GM18907 (cell line): ENCODE results near the gene IGSF21.

Experiments used
- ATAC-seq: cut with Tn5 transposase; IDR thresholded peaks from one replicate; pipeline ENCODE4 v1.9.1; 2021; ENCODE audit warnings: mild to moderate bottlenecking, moderate library complexity; ENCODE audit not compliant: unreplicated experiment

Gene IGSF21

DNA sequence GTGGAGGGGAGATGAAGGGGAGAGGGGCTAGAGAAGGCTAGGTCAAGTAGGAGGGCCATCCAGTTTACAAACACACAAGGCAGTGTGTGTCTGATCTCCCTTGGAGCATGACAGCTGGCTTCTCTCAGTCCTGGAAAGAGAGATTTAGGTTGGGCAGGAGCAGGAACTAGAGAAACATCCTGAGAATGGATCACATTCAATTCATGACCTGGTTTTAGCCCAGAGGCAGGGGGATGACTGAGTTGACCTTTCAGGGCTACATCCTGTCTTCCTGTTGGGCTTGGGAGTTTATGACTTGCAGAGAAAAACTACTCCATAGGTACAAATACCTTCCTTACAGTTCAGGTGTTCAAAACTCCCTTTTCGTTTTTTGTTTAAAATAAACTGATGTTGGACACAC, 97.0 kb downstream of the IGSF21 start:
- ATAC-seq = no peak

DNA sequence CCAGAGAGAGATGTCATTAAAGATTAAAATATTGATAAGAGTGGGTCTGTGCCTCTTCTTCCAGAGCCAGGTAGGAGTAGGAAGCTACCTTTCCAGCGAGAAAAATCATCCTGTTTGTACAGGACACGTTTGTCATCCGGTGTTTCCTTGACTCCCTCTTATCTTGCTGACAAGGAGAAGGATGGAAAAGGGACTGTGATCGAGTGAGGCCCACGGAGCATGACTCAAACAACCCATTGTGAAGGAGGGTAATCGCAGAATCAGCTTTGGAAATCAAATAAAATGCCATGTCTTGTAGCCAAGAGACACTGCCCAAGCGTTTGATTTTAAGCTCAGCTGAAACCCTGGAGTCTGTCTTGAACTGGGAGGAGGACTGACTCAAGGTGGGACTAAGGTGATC, 97.7 kb downstream of the IGSF21 start:
- ATAC-seq = no peak

DNA sequence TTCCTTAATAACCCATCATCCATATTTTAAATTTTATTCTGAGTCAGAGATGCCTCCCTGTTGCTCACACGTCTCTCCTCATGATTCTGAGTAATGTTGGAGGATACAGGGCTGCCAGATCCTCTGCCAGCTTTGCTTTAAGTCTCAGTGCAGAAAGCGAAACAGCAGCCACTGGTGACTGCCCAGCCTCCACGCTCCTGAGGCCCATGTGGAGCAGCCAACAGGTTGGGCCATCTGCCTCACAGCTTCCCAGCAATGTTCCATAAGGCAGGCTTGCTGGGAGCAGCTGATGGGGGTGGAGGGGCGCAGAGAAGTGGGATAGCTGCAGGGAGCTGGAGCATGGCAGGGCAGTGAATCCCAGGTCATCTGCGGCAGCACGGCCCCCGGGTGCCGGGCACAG, 104.2 kb downstream of the IGSF21 start:
- no peak for ATAC-seq

DNA sequence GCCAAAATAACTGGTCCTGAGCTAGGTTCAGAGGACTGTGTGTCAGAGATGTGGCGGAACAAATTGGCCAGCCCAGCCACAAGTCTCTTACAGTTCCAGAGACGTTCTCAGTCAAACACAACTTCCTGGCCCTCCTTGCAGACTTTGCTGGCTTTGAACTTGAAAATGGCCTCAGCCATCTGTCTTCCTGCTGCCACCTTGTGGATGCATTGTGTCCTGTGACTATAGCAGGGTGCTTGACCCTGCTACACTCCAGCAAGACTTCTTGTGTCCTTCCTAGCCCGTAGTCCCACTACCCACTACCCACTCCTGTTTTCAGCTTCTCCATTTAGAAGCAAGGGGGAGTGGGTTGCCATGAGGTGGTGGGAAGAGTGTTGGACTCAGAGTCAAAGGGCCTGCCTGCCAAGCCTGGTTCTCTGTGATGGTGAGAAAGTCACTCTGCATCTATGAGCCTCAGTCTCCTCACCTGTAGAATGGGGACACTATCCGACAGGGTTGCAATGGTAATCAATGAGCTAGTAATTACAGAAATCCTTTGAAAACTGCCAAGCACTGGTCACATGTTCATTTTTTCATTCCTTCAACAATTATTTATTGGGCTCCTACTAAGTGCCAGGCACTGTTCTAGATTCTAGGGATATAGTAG, 109.9 kb downstream of the IGSF21 start:
- no peak for ATAC-seq

DNA sequence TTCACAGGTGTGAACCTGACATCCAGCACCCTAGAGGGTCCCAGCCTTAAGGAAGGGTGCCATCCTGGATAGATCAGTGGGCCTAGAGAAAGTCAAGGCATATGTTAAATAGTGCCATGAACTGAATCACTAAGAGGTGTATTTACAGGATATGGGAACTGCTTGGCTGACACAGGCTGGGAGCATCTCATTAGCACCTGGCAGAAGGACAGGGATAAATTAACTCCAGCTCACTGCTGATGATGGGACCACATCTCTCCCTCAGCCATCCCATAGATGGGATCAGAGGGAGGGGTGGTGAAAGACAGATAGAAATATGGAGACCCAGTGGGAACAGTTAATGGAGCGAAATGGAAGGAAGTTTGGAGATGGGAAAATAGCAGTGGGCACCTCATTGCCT, 122.0 kb downstream of the IGSF21 start:
- no peak for ATAC-seq

DNA sequence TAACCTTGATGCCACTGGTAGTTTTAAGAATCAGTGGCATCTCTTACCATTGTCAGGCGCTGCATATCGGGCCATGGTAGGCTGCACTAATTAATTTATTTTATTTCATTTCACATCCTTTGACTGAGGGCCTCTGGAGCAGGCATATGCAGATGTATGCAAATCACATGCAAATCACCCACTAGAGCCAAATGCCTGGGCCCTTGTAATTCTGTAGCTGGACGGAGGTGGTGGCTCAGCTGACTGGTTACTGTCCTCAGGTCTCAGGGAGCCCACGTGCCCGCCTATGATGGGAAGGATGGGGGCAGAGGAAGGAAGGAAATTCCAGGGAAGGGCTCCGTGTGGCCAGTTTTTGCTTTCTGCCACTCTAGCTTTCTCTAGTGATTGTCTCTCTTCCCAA, 122.7 kb downstream of the IGSF21 start:
- no peak for ATAC-seq

DNA sequence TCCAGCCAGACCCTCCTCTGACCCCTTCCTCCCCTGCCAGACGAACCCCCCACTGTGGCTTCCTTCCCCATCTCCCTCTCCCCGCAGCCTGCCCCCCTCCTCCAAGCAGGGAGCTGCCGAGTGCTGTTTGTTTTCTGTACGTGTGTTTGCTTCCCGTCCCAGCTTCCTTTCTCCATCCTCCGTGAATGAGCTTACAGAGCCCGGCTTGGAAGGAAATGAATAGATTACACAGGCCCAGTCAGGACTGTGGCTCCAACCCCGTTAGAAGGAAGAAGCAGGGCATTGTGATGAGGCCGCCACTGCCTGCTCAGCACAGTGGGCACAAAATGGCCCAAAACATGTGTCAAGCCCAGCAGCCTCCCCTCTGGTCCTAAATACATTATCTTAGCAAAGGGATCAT, 123.2 kb downstream of the IGSF21 start:
- no peak for ATAC-seq

DNA sequence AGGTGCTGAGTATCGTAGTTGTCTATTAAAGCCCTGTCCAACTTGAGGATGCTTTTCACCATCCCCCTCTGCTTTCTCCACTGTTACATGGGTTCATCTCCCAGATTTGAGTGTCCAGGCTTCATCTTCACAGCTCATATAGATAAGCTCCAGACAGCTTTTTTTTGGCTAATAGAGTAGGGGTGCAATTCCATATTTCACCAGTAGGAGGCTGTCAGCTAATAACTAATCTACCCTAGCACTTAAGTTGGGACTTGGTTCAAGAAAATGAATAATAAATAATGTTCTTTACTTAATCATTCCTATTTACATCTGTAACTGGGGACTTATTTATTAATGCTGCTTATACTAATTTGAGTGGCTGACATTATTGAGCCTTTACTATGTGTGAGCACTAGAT, 124.5 kb downstream of the IGSF21 start:
- no peak for ATAC-seq

DNA sequence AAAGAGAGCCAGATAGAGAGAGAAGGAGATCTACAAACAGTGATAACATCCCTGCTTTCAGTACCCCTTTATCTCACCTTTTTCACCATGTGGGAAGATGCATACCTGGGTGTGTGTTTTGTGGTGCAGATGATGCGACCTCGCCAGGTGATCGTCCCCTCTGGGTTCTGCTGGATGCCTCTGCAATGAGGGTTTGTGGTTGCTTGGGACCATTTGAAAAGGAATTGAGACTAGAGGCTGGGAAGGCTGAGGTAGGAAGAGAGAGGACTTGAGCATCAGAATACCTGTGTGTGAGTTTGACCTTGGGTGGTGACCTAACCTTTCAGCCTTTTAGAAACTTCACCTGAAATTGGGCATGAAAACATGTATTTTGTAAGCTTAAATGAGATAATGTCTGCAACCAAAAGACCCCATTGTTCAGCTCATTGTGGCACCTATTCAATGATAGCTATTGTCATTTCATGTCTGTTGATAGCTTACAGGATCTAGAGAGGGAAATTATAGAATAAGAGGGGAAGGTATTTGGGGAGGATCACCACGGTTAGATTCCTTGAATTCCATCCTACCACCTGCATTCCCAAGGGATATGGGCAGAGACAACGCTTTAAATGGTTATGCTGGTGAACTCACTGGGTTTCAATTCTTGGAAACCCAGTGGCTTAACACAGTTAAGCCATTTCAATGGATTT, 125.7 kb downstream of the IGSF21 start:
- ATAC-seq = no peak

DNA sequence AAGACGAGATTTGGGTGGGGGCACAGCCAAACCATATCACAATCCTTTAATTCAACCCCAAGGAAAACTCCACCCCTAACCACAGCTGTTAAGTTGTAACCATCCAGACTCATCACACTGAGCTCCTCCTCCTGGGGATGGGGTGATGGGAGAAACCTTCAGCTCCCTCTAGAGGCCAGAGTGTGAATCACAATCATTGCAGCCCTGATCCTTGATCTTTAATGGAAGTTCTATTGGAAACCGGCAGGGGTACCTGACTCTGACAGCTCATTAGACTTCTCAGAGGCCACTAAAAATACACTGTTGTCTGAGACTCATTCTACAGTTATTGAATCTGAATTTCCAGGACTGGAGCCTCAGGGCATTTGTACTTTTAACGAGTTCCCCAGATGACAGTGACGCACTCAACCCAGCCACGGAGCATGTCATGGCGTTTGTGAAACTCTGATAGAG, 127.2 kb downstream of the IGSF21 start:
- ATAC-seq = no peak

DNA sequence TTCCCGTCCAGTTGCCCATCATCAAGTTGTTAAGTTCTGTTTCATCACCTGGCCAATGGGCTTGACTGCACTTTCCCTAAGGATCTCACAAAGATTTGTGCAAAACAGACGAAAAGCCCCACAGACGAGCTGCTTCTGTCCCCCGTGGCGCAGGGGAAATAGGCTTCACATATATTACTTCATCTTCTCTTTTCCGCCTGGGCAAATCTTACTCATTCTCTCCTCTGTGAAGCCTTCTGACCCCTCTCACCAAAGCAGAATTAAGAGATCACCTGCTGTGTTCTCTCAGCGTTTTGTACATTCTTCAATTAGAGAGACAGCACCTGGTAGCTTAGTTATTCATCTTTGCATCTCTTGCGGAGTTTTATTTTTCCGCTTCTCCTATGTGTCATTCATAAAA, 129.8 kb downstream of the IGSF21 start:
- no peak for ATAC-seq

DNA sequence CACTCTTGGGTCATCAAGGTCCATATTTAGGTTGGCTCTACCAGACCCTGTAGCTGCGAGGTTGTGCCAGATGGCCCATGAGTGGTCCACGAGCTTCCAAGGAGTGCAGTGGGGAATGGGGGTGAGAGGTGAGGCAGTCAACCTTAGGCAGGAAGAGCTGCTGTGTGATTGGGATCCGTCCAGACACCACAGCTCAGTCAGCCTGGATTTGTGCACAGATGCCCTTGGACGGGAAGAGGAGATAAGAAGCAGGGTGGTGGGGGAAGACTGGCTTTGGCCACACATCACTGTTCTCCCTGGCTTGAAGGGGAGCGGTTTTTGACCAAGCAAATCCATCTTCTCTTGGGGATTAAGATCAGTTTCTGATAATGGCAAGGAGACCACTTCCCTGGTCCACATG, 130.6 kb downstream of the IGSF21 start:
- no peak for ATAC-seq

DNA sequence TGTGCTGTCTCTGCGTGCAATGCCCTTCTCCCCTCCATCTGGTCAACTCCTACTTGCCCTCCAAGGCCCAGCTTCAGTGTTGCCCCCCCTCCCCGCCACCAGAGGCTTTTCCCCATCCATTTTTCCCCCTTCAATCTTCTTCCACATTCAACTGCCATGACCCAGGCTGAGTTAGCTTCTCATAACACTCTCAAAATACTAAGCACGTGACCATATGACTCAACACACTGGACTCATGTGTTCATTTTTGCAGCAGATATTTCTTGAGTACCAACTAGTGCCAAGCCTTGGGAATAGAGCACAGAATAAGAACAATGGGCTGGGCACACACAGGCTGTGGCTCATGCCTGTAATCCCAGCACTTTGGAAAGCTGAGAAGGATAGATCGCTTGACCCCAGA, 132.1 kb downstream of the IGSF21 start:
- ATAC-seq = no peak

DNA sequence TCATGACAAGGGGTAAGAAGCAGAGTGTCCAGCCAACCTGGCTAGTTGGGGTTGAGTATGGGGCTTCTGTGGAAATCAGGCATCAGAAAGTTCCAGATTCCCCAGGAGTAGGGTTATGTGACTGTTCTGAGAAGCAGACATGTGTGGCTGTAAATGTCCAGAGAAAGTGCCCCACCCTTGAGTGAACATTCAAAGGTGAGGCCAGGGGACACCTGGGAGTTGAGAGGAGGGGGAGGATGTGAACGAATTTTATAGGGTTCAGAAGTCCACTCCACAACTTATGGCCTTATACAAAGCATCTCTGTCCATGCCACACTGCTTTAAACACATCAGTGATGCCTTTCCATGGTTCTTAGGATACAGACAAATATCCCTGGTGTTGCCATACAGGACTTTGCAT, 133.3 kb downstream of the IGSF21 start:
- no peak for ATAC-seq

DNA sequence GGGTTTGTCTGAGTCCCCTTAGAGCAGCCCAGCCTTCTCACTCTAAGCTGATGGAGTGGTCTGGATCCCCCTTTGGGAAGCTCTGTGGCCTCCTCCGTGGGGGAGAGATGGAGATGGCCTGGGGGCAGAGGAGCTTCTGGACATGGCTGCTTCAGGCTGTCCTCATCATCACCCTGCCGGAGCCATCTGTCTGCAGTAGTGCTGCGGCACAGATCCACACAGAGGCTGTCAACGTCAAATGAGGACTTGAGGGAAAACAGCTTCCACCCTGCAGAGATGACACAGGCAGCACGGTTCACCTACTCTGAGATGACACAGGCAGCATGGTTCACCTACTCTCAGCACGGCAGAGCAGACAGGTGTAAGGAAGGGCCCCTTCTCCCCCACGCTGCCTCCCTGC, 134.3 kb downstream of the IGSF21 start:
- no peak for ATAC-seq

DNA sequence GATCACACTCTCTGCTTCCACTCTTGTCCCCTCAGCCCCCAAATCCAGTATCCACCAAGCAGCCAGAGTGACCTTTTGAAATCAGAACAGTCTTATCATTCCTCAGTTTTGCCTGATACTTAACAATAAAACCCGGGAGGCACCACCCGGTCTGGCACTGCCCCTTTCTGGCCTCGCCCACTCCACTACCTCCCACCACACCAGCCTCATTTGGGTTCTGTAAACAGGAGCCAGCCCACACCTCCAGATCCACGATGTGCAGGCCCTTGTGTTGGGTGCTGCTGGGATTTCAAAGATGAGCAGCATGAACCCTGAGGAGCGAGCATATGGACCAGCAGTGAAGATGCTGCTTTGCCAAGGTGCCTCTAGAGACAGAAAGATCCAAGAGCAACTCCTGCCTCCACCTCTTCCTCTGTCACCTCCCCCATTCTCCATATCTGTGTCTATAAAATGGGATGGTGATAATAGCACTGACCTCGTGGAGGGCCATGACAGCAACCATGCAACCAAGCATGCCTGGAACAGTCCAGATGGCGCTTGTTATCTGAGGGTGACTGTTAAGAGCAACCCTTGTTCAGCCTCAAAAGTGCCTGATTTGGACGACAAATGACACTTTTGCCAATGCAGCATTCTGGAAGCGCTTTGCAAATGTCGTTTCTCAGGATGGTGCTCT, 136.0 kb downstream of the IGSF21 start:
- ATAC-seq = no peak

DNA sequence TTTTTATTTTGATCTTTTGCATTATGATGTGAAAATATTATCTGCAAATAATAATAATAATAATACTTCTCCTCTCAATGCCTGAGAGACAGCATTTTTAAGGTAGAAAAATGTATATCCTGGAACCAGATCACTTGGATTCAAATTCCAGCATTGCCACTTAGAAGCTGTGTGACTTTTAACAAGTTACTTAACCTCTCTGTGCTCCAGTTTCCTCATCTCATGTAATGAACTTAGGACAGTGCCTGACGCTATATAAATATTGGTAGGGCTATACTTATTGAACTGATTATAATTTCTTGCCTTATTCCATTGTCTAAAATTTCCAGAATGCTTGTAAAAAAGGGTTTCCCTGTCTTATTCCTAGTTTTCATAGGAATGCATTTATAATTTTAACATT, 137.2 kb downstream of the IGSF21 start:
- no peak for ATAC-seq

DNA sequence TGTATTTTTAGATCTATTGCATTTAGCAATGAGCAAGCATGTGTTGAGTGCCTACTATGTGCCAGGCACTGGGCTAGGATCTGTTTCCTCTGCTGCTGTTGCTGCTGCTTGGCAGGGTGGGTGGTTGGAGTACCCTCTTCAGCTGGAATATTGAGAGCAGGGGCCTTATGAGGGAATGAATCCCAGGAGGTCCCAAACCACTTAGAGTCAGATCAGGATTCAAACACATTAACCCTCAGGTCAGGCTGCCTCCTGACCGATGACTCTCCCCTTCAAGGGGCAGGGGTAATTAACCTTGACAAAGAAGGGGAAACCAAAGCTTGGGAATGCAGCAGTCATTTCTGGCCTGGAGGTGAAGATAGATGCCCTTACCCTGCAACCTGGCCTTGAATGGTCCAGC, 138.0 kb downstream of the IGSF21 start:
- no peak for ATAC-seq

DNA sequence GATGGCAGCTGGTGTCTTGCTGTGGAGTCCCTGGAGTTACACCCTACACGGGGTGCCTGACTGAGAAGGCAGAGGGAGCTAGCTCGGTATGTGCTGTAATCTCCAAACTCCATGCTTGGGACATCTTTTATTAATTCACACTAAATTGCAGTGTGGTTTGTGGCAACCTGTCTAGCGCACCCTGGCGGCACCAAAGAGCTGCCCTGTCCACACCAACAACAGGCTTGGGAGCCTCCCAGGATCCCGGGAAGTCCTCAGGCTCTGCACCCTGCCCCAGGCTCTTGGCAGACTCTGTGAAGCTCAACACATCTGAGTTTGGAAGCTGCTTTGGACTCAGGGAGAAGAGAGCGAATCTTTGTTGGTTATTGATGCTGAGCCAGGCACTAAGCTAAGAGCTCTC, 138.9 kb downstream of the IGSF21 start:
- no peak for ATAC-seq

DNA sequence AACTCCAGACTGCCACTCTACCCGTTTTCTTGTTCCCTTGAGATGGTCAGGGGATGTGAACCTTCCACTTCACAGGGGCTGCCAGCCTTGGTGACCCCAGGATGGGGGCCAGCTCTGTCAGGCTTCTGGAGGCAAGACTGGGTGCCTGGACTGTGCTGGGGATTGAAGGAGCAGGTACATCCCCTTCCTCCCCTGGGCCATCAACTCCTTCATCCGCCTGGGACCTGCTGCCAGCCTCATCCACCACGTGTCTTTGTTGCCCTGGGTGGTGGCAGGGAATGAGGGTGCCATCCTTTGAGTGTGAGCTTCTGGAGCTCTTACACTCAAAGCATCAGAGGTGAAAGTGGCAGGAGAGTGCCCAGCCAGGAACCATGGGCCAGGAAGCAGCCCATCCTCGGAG, 139.6 kb downstream of the IGSF21 start:
- no peak for ATAC-seq

DNA sequence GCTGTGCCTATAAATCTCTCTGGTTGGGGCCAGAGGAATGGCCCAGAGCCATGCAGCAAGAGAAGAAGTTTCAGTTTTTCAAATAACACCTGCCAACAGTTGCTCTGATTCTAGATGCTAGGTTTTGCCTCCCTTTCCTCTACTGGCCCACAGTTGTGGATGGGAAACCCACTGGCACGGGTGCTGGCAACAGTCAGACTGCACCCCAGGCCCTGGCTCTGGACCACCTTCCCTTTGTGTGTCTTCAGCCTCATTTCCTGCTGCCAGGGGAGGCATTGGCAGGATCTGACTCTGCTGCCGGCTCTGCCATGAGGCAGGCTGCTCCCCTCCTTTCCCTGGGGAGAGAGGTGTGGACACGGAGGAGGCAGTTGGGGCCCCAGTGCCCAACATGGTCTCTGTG, 142.0 kb downstream of the IGSF21 start:
- no peak for ATAC-seq

DNA sequence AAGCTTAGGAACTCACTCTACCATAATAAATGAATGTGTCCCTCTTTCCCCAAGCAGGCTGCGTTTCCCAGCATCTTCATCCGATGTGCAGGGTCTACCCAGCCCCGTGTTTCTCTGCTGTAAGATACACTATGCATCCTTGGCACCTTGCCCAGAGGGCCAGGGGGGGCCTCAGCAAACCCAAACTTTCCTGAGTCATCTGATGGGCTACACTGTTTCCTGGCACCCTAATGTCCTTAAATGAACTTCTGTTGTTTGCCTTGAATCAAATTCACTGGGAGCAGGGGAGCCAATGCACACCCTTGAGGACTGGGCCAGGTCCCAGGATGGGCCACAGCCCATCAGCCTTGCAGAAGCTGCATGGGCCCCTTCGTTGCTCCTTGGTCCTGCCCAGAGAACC, 145.5 kb downstream of the IGSF21 start:
- no peak for ATAC-seq
